GM21825 (cell line): ENCODE data around the gene SPCS2.
A peak's percentile ranks its signal among the peaks of the same experiment; 100 is the strongest.

ENCODE experiments used
- ATAC-seq: cut with Tn5 transposase; IDR thresholded peaks from one replicate; pipeline ENCODE4 v1.9.1; 2021; ENCODE audit warnings: mild to moderate bottlenecking, moderate library complexity; ENCODE audit not compliant: unreplicated experiment

The SPCS2 gene

GRCh38 chr11:74948898-74949752, at the start of gene SPCS2, which contains the start of gene XRRA1:
SPCS2 (plus strand) TSS chr11:74949266; CDS start chr11:74949286, 20 bp downstream.
XRRA1 (minus strand) TSS chr11:74949091; CDS start chr11:74940878, 8,213 bp downstream.
- peak; percentile 88 for ATAC-seq

GRCh38 chr11:74902342-74902741, 46.7 kb upstream of the SPCS2 start:
- no peak for ATAC-seq

DNA sequence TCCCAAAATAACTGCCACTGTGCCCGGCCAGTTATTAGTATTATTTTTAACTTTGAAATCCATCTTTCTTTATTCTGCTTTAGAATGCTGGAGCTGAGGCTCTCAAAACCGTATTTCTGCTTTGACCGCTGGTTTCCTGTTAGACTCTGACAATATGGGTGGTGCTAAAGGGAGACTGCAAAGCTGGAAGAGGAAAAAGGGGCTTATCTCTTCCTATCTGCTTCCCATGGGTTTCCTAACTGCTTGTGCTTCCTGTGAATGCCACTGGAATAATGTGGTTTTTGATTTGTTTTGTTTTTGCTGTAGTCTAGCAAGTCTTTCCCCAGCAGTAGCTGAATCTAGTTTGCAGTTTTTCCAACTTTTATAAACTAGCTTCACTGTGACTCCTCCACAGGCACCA, 43.7 kb upstream of the SPCS2 start:
- no peak for ATAC-seq

DNA sequence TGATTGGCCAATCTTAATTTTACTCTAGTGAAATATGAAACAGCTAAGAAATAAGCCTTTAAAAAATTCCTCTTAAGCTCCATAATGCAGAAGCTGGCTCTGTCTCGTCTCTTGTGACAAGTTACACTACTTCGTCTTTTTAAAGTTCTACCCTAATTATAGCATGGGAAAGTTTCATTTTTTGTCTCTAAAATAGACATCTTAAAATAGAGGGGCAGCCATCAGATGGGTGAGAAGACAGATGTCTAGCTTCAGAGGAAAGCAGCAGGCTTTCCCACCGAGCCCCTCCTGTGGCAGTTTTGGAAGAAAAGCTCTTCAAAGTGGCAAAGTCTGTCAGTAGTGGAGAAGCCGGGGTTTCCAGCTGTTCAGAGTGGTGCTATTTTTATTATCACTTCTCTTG, 39.7 kb upstream of the SPCS2 start:
- ATAC-seq: no peak

- no peak for ATAC-seq
Measured at GRCh38 chr11:74909812-74910211, 39.3 kb upstream of the SPCS2 start.

- ATAC-seq: no peak
Measured at GRCh38 chr11:74923125-74923524, 25.9 kb upstream of the SPCS2 start.

DNA sequence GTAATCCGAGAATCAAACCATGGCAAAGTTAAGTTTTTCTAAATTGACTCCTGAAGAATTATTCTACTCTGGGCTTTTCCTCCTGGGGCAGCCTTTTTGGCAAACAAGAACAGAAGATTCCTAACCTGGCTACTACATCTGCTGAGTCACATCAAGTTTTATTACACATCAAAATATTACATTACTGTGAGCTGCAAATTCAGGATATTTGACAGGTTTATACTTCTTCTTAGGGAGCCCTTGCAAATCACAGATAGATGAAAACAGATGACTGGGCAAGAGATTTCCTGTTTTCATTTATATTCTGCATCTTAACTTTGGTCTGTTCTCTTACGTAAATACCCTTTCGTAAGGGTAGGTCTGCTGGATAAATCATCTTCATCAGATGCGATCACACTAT, 23.8 kb upstream of the SPCS2 start:
- ATAC-seq: no peak

GRCh38 chr11:74926304-74927030, 22.6 kb upstream of the SPCS2 start:
- ATAC-seq: no peak

- no peak for ATAC-seq
Measured at GRCh38 chr11:74927496-74927895, 21.6 kb upstream of the SPCS2 start.

GRCh38 chr11:74929431-74930363, 19.4 kb upstream of the SPCS2 start:
- peak; percentile 74 for ATAC-seq

DNA sequence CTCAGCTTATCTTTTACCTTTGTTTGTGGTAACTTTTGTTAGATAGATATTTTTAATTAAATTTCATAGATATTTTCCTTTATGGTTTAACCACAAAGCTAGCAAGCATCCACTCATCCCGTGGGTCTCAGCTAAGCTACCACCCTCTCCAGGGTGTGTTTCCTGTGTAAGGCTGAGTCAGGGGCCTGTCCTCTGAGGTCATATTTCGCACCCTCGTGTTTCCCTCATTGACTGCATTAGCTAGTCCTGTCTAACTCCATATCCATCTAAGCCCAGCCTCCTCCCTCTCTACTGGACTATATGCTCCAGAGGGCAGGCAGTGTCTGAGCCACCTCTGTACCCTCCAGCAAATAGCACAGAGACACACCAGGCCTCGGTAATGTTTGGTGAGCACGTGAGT, 16.9 kb upstream of the SPCS2 start:
- ATAC-seq: no peak

DNA sequence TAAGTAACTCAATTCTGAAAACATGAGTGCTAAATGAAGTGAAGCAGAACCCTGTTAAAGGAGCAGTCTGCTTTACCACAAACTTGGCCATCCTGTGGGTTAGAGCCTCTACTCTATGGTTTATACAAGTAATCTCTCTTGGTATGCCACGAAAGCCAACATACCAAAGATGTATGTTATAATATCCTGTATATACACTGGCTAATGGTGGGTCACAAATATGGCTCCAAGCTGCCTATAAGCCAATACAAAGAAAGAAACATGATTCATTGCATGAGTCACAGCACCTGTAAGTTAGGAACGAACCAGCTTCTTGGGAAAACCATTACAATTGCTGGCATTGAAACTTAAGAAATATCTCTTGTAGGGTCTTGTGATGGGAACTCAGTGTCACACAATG, 16.3 kb upstream of the SPCS2 start:
- no peak for ATAC-seq

DNA sequence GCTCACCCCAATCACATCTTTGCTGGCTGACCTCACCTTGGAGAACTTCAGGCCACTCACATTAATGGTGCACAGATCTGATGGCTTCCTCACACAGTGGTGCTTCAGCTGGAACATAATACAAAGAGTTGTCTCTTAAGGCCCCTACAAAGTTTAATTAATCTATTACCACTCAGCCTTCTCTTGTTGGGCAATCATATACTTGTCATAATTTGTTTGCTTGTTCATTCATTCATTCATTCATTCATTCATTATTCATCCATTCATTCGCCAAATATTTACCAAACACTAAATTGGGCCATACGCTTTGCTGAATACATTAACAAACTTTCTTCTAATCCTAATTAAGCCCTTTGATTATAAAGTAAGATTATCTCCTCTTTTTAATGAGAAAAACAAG, 15.3 kb upstream of the SPCS2 start:
- no peak for ATAC-seq

GRCh38 chr11:74935285-74935684, 13.8 kb upstream of the SPCS2 start:
- ATAC-seq: no peak

GRCh38 chr11:74936087-74936486, 13.0 kb upstream of the SPCS2 start:
- ATAC-seq: no peak

DNA sequence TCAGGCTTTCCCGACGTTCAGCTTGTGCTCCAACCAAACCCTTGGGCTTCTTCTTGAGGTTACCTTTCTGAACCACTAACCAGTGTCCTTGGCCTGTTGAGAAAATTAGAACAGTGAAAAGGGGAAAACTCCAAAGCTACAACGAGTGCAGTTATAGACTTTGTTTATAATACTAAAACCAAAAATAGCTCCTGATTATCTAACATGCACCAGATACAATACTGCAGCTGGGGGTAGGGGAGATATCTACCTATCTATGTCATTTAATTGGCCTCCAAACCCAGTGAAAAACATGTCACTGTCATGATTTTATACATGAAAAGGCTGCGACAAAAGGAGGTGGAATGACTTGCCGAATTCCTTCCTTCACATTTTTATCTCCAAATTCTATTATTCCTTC, 12.1 kb upstream of the SPCS2 start:
- ATAC-seq: no peak

DNA sequence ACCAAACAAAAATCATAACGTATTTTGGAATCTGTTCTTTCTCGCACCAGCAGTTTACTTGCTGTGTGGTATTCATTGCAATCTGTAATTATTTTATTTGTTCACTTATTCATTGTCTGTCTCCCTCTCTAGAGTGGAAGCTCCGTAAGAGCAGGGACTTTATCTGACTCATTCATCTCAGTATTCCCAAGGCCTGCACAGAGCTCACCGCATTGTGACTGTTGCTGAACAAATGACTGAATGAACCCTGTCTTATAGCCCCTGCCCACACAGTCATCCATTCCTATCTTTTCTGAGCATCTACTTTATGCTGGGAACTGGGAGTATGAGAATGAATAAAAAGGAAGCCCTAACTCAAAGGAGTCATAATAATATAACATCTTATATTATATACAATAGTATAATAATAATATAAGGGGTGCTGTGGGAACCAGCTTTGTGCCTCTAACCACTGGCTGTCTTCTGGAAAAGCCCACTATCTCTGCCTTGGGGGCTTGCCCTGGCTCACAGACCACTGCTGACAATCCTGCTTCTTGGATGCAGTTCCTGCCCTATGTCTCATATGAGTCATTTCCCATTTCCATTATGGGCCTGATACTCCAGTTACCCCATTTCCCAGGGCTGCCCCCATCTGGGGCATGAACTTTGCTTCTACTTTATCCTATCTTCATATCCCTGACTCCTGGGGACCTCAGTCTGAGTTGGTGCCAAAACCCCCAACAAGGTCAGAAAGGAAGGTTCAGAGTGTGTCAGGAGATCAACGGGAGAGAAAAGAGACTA, 11.2 kb upstream of the SPCS2 start:
- ATAC-seq: no peak

GRCh38 chr11:74941492-74941891, 7.6 kb upstream of the SPCS2 start:
- no peak for ATAC-seq

GRCh38 chr11:74942073-74942759, 6.8 kb upstream of the SPCS2 start:
- no peak for ATAC-seq

GRCh38 chr11:74948546-74948897, 544 bp upstream of the SPCS2 start:
- no peak for ATAC-seq
